Stimulated activated CD8-positive, alpha-beta memory T cell treated with anti-CD3 and anti-CD28 coated beads, Interleukin-2, amount 100 ng/mL, for 48 hours (primary cell): Measurements from ENCODE around the gene ELOVL6.
"Not testable (repeated sequence)": the region's sequence is repeated elsewhere in the genome, so short reads cannot be mapped to it uniquely, and the experiment has no call there.

ENCODE experiments used
- DNase-seq, 2 donors: peaks; one replicate each; pipeline ENCODE4 v3.0.0-alpha.2; 2020; ENCODE audit warnings: low read depth in 2 of 2

ELOVL6 gene

GRCh38 chr4:110160618-110161017 lies 37.8 kb downstream of the ELOVL6 start:
- DNase-seq, result no peak

- no peak for DNase-seq
Observed at GRCh38 chr4:110159541-110159940, 38.9 kb downstream of the ELOVL6 start.

GRCh38 chr4:110157580-110157979 lies 40.8 kb downstream of the ELOVL6 start:
- no peak for DNase-seq

- DNase-seq, result not testable (repeated sequence)
Observed at GRCh38 chr4:110157166-110157565, 41.2 kb downstream of the ELOVL6 start.

GRCh38 chr4:110156442-110156841 lies 42.0 kb downstream of the ELOVL6 start:
- no peak for DNase-seq

- no peak for DNase-seq
Observed at GRCh38 chr4:110155654-110156053, 42.8 kb downstream of the ELOVL6 start.

GRCh38 chr4:110154582-110154981 lies 43.8 kb downstream of the ELOVL6 start:
- DNase-seq, result no peak

- DNase-seq, result no peak
Observed at GRCh38 chr4:110152386-110152785, 46.0 kb downstream of the ELOVL6 start.

GRCh38 chr4:110149089-110149488 lies 49.3 kb downstream of the ELOVL6 start:
- DNase-seq, result no peak

GRCh38 chr4:110142461-110142860 lies 56.0 kb downstream of the ELOVL6 start:
- no peak for DNase-seq

GRCh38 chr4:110139815-110140214 lies 58.6 kb downstream of the ELOVL6 start:
- no peak for DNase-seq

- DNase-seq, result no peak
Observed at GRCh38 chr4:110139111-110139510, 59.3 kb downstream of the ELOVL6 start.

GRCh38 chr4:110138551-110138950 lies 59.9 kb downstream of the ELOVL6 start:
- DNase-seq, result no peak

GRCh38 chr4:110137829-110138228 lies 60.6 kb downstream of the ELOVL6 start:
- no peak for DNase-seq

GRCh38 chr4:110135523-110135922 lies 62.9 kb downstream of the ELOVL6 start:
- no peak for DNase-seq

GRCh38 chr4:110135076-110135475 lies 63.3 kb downstream of the ELOVL6 start:
- DNase-seq, result no peak

GRCh38 chr4:110134269-110134869 lies 64.0 kb downstream of the ELOVL6 start:
- DNase-seq, result no peak

- DNase-seq, result no peak
Observed at GRCh38 chr4:110132816-110133719, 65.3 kb downstream of the ELOVL6 start.

GRCh38 chr4:110131916-110132315 lies 66.5 kb downstream of the ELOVL6 start:
- DNase-seq, result no peak

GRCh38 chr4:110130576-110131358 lies 67.6 kb downstream of the ELOVL6 start:
- DNase-seq, result no peak

GRCh38 chr4:110129544-110129943 lies 68.9 kb downstream of the ELOVL6 start:
- no peak for DNase-seq

GRCh38 chr4:110128472-110128919 lies 69.9 kb downstream of the ELOVL6 start:
- no peak for DNase-seq
